Vagina (tissue), 2 donors: ENCODE results near the gene MTCL1. TPM values are rescaled to one million over a fixed set of nuclear protein-coding genes. Genes with fewer than 3 reads are reported as not detected.

Source experiments
- DNase-seq, 2 donors: peaks; one replicate each; pipeline ENCODE4 v3.0.0-alpha.2; 2017; ENCODE audit errors: extremely low spot score in 2 of 2
- H3K27ac ChIP-seq: fragments of 200-600 bp; sonication (generic); one replicate; pipeline ENCODE4 v1.5.1; 2019
- H3K27me3 ChIP-seq: fragments of 200-600 bp; sonication (generic); one replicate; pipeline ENCODE4 v1.5.1; 2019
- H3K36me3 ChIP-seq, 2 donors: fragments of 200-600 bp; sonication (generic); one replicate each; pipeline ENCODE4 v1.5.1; 2017 to 2019
- H3K4me1 ChIP-seq: fragments of 200-600 bp; sonication (generic); one replicate; pipeline ENCODE4 v1.5.1; 2019
- H3K4me3 ChIP-seq, 2 donors: fragments of 200-600 bp; sonication (generic); 1 replicate in 1 of 2; 2 replicates in 1 of 2; pipeline ENCODE4 v1.5.1; 2016 to 2019
- H3K9me3 ChIP-seq: fragments of 200-600 bp; sonication (generic); one replicate; pipeline ENCODE4 v1.5.1; 2019
- POLR2A ChIP-seq, 2 donors: fragments of 450-650 bp; IDR thresholded peaks; one replicate each; pipeline ENCODE4 v1.6.1; 2017; ENCODE audit warnings: antibody characterized with exemption in 2 of 2, mild to moderate bottlenecking in 2 of 2, moderate library complexity in 2 of 2
- POLR2AphosphoS5 ChIP-seq, 2 donors: sonication (generic); formaldehyde crosslinking; IDR thresholded peaks; one replicate each; pipeline ENCODE4 v1.9.0; 2017; ENCODE audit warnings: antibody characterized with exemption in 2 of 2, mild to moderate bottlenecking in 2 of 2, low read depth in 1 of 2; ENCODE audit not compliant: insufficient read depth in 1 of 2
- intact Hi-C: fragments of 100-400 bp; cut with DNase I; formaldehyde crosslinking; loops from one replicate; pipeline ENCODE4 v1.15.1; 2023
- total RNA-seq: library from RNA; depleted of rRNA; stranded (reverse); fragments of >200 nt; gene quantifications from one replicate; pipeline ENCODE4 v1.2.3, GENCODE V29; 2016
- TF ChIP-seq, protein P1 (sequence below), 3 experiments: fragments of 450-650 bp in 2 of 3; fragments of 200-600 bp in 1 of 3; sonication (generic) in 1 of 3; IDR thresholded peaks; one replicate each; pipeline ENCODE4 v1.5.1; 2017 to 2019; ENCODE audit warnings: antibody characterized with exemption in 3 of 3, mild to moderate bottlenecking in 2 of 3, moderate library complexity in 2 of 3

MTCL1 gene
- total RNA-seq, 1 donor from 2014 or later = 23.6 TPM

DNA sequence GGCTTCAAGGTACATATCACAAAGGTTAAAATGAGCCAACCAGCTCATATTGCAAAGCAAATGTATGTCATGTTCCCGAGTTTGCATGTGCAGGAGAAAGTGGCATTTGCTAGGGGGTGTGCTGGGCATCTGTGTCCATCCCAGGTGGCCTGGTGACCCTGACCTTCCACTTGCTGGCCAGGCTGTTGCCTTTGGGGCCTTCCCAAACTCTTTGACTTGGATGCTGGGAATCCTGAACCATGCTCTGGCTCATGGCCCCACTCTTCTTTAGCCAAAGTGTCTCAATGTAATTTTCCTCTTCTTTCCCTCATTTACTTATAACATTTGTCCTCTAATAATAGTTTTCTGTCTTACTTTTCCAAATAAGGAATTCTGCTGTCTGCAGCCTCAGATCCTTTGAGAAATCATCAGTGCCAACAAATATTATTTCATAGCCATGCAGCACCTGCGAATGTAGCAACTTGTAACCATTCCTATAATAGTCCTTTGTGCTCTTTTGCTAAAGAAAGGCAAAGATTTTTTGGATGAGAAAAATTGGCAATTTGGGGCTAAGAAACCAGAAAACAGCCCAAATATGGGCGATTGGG lies 64.2 kb downstream of the MTCL1 start:
- H3K4me3 ChIP-seq = no peak overlapping the region
- TF ChIP-seq POLR2AphosphoS5 (IDR thresholded peaks at IDR 0.05; ENCODE audit: insufficient read depth in 1 of 2, low read depth in 1 of 2) (no peak), POLR2A (IDR thresholded peaks at IDR 0.05) (no peak)
- TF ChIP-seq, protein P1, sequence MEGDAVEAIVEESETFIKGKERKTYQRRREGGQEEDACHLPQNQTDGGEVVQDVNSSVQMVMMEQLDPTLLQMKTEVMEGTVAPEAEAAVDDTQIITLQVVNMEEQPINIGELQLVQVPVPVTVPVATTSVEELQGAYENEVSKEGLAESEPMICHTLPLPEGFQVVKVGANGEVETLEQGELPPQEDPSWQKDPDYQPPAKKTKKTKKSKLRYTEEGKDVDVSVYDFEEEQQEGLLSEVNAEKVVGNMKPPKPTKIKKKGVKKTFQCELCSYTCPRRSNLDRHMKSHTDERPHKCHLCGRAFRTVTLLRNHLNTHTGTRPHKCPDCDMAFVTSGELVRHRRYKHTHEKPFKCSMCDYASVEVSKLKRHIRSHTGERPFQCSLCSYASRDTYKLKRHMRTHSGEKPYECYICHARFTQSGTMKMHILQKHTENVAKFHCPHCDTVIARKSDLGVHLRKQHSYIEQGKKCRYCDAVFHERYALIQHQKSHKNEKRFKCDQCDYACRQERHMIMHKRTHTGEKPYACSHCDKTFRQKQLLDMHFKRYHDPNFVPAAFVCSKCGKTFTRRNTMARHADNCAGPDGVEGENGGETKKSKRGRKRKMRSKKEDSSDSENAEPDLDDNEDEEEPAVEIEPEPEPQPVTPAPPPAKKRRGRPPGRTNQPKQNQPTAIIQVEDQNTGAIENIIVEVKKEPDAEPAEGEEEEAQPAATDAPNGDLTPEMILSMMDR (IDR thresholded peaks at IDR 0.05) = no peak
- intact Hi-C loops = no loop called here

DNA sequence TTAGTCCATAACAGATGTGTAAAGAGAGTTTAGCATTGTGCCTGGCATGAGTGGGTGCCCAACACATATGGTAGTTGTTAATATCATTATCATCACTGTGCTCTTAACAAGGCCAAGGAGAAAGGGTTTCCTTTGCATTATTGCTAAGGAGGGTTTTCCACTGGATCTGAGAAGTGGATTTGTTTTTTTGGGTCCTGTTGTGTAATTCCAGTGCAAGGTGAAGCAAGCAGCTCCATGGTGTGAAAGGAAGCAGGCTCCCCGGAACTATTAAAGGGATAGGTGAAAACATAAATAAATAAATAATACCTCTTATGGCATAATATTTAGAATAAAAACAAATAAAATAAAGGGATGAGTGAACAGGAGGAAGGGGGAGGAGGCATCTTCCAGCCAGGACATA lies 65.3 kb downstream of the MTCL1 start:
- no peak for TF ChIP-seq POLR2AphosphoS5 (IDR thresholded peaks at IDR 0.05; ENCODE audit: insufficient read depth in 1 of 2, low read depth in 1 of 2)
- no peak for TF ChIP-seq POLR2A (IDR thresholded peaks at IDR 0.05)
- TF ChIP-seq, protein P1 (IDR thresholded peaks at IDR 0.05) = no peak
- no peak overlapping the region for H3K4me3 ChIP-seq
- no peaks in the 10 kb centered on the region for H3K27me3 ChIP-seq
- no peak for DNase-seq
- no peaks in the 10 kb centered on the region for H3K36me3 ChIP-seq
- peaks cover 12% of the 10 kb centered on the region for H3K4me1 ChIP-seq
- intact Hi-C loops = no loop called here
- no peaks in the 10 kb centered on the region for H3K9me3 ChIP-seq
- no peak overlapping the region for H3K27ac ChIP-seq

More for the DNA sequence above, 64.2 kb downstream of the MTCL1 start:
- no peak for DNase-seq
- Histone ChIP-seq H3K27ac (no peak overlapping the region), H3K4me1 (peaks cover 12% of the 10 kb centered on the region), H3K27me3 (no peaks in the 10 kb centered on the region), H3K9me3 (no peaks in the 10 kb centered on the region), H3K36me3 (no peaks in the 10 kb centered on the region)

DNA sequence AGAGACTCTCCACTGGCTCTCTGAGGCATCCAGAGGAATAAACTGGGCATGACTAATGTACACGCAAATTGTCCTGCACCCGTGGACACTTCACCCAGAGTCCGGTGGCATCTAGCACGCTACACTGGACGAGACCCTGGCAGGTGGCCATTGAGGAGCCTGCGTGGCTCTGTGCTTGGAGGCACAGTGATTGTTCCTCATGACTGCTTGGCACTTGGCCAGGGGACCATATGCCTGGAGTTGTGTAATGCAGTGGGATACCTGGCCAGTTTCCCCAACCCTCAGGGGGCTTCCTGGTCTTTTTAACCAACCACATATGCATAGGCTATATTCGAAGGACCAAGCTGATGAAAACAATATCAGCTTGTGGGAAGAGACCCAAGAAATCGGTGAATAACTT lies 66.6 kb downstream of the MTCL1 start:
- no peaks in the 10 kb centered on the region for H3K9me3 ChIP-seq
- H3K36me3 ChIP-seq = no peaks in the 10 kb centered on the region
- TF ChIP-seq POLR2A (IDR thresholded peaks at IDR 0.05) (no peak), POLR2AphosphoS5 (IDR thresholded peaks at IDR 0.05; ENCODE audit: insufficient read depth in 1 of 2, low read depth in 1 of 2) (no peak)
- TF ChIP-seq, protein P1 (IDR thresholded peaks at IDR 0.05) = no peak
- peaks cover 6% of the 10 kb centered on the region for H3K4me1 ChIP-seq
- no peaks in the 10 kb centered on the region for H3K27me3 ChIP-seq
- intact Hi-C loops = no loop called here
- no peak overlapping the region for H3K27ac ChIP-seq
- DNase-seq = no peak
- H3K4me3 ChIP-seq = no peak overlapping the region

DNA sequence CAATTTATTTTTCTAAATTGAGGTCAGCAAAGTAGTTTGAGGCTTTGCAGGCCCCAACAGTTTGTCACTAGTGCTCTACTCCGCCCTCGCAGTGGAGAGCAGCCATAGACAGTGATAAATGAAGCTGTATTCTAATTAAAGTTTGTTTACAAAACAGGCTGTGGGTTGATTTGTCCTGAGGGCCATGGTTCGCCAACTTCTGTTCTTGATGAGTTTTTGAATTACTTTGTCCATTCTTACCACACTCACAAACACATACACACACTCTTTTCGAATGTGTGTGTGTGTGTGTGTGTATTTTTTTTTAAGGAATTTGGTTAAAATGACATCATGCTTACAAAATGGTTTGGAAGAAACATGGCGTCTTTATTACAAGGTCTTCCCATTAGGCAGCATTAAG lies 68.6 kb downstream of the MTCL1 start:
- H3K4me3 ChIP-seq = no peak overlapping the region
- no peaks in the 10 kb centered on the region for H3K36me3 ChIP-seq
- no peaks in the 10 kb centered on the region for H3K27me3 ChIP-seq
- H3K4me1 ChIP-seq = peaks cover 5% of the 10 kb centered on the region
- H3K27ac ChIP-seq = no peak overlapping the region
- intact Hi-C loops = no loop called here
- no peaks in the 10 kb centered on the region for H3K9me3 ChIP-seq
- TF ChIP-seq POLR2A (IDR thresholded peaks at IDR 0.05) (no peak), POLR2AphosphoS5 (IDR thresholded peaks at IDR 0.05; ENCODE audit: insufficient read depth in 1 of 2, low read depth in 1 of 2) (no peak)
- TF ChIP-seq, protein P1 (IDR thresholded peaks at IDR 0.05) = no peak
- no peak for DNase-seq
